ENCODE measurements around the gene GPRC5C. TPM values are rescaled to one million over a fixed set of nuclear protein-coding genes. Genes with fewer than 3 reads are reported as not detected.

The GPRC5C gene
- total RNA-seq, 1 donor from 2014 or later, result 70.4 TPM

- no peak for TF ChIP-seq CTCF (IDR thresholded peaks at IDR 0.05; ENCODE audit: insufficient read depth, low read depth, low read length)
- no peak for TF ChIP-seq EZH2 (IDR thresholded peaks at IDR 0.05; ENCODE audit: insufficient read depth, low read length)
Measured at GRCh38 chr17:74481621-74482020, 49.7 kb downstream of the GPRC5C start.

DNA sequence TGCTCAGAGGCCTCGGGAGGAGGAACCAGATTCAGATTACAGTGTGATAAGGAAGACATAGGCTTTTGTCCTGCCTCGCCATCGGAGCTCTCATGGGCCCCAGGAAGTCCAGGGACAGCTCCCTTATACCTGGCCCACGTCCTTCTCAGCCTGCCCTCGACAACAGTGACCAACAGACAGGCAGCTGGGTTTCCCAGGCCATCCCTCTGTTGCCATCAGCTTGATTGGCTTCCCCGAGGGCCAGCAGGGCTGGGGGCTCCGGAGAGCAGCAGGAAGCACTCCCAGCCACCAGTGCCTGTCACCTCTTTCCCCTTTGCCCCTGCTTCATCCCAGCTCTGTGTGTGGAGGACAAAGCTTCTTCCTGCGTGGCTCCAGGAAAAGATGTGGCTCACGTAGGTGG is 52.2 kb downstream of the GPRC5C start:
- DNase-seq (ENCODE audit: low read depth), result no peak
- Mint-ChIP-seq H3K36me3 (ENCODE audit: low read depth, unreplicated experiment) (no peaks in the 10 kb centered on the region), H3K4me3 (ENCODE audit: unreplicated experiment) (no peak overlapping the region), H3K9me3 (ENCODE audit: unreplicated experiment) (peaks cover 2% of the 10 kb centered on the region), H3K4me1 (ENCODE audit: low read depth, unreplicated experiment) (no peaks in the 10 kb centered on the region), H3K27me3 (ENCODE audit: low read depth, unreplicated experiment) (peaks cover 62% of the 10 kb centered on the region), H3K27ac (ENCODE audit: unreplicated experiment) (no peak overlapping the region)
- Histone ChIP-seq H4K20me1 (ENCODE audit: insufficient read depth, low read length) (no peaks in the 10 kb centered on the region), H3K4me1 (ENCODE audit: insufficient read depth, low read length) (no peaks in the 10 kb centered on the region), H3K9ac (ENCODE audit: low read length) (no peak overlapping the region), H2AFZ (ENCODE audit: low read depth, low read length) (no peak overlapping the region), H3K27ac (ENCODE audit: low read depth, low read length) (no peak overlapping the region), H3K9me3 (ENCODE audit: insufficient read depth, low read depth, low read length) (no peaks in the 10 kb centered on the region), H3K36me3 (ENCODE audit: insufficient read depth, low read length) (no peaks in the 10 kb centered on the region), H3K79me2 (ENCODE audit: insufficient read depth, low read length) (no peaks in the 10 kb centered on the region), H3K4me2 (ENCODE audit: low read length) (no peak overlapping the region), H3K4me3 (ENCODE audit: insufficient read depth, low read depth, low read length) (no peak overlapping the region), H3K27me3 (ENCODE audit: insufficient read depth, low read length) (peaks cover 3% of the 10 kb centered on the region)
- TF ChIP-seq EZH2 (IDR thresholded peaks at IDR 0.05; ENCODE audit: insufficient read depth, low read length), result no peak
- no peak for TF ChIP-seq CTCF (IDR thresholded peaks at IDR 0.05; ENCODE audit: insufficient read depth, low read depth, low read length)
- FAIRE-seq, result no peak

More at GRCh38 chr17:74481621-74482020, 49.7 kb downstream of the GPRC5C start:
- H3K79me2 ChIP-seq (ENCODE audit: insufficient read depth, low read length), result no peaks in the 10 kb centered on the region
- no peaks in the 10 kb centered on the region for H4K20me1 ChIP-seq (ENCODE audit: insufficient read depth, low read length)
- peaks cover 69% of the 10 kb centered on the region for H3K27me3 Mint-ChIP-seq (ENCODE audit: low read depth, unreplicated experiment)
- no peak overlapping the region for H3K4me3 Mint-ChIP-seq (ENCODE audit: unreplicated experiment)
- H3K36me3 ChIP-seq (ENCODE audit: insufficient read depth, low read length), result no peaks in the 10 kb centered on the region
- no peak for FAIRE-seq
- H3K4me3 ChIP-seq (ENCODE audit: insufficient read depth, low read depth, low read length), result no peak overlapping the region
- no peak overlapping the region for H2AFZ ChIP-seq (ENCODE audit: low read depth, low read length)
- no peak overlapping the region for H3K4me2 ChIP-seq (ENCODE audit: low read length)
- H3K27ac Mint-ChIP-seq (ENCODE audit: unreplicated experiment), result no peak overlapping the region
- no peak overlapping the region for H3K9ac ChIP-seq (ENCODE audit: low read length)
- no peak overlapping the region for H3K27ac ChIP-seq (ENCODE audit: low read depth, low read length)
- DNase-seq (ENCODE audit: low read depth), result no peak
- H3K4me1 Mint-ChIP-seq (ENCODE audit: low read depth, unreplicated experiment), result no peaks in the 10 kb centered on the region
- H3K27me3 ChIP-seq (ENCODE audit: insufficient read depth, low read length), result peaks cover 5% of the 10 kb centered on the region
- H3K9me3 ChIP-seq (ENCODE audit: insufficient read depth, low read depth, low read length), result no peaks in the 10 kb centered on the region
- H3K9me3 Mint-ChIP-seq (ENCODE audit: unreplicated experiment), result peaks cover 1% of the 10 kb centered on the region
- no peaks in the 10 kb centered on the region for H3K36me3 Mint-ChIP-seq (ENCODE audit: low read depth, unreplicated experiment)
- no peaks in the 10 kb centered on the region for H3K4me1 ChIP-seq (ENCODE audit: insufficient read depth, low read length)

- no peak for DNase-seq (ENCODE audit: low read depth)
- H4K20me1 ChIP-seq (ENCODE audit: insufficient read depth, low read length), result no peaks in the 10 kb centered on the region
- Mint-ChIP-seq H3K4me3 (ENCODE audit: unreplicated experiment) (no peak overlapping the region), H3K36me3 (ENCODE audit: low read depth, unreplicated experiment) (no peaks in the 10 kb centered on the region), H3K27me3 (ENCODE audit: low read depth, unreplicated experiment) (peaks cover 63% of the 10 kb centered on the region), H3K9me3 (ENCODE audit: unreplicated experiment) (peaks cover 2% of the 10 kb centered on the region), H3K27ac (ENCODE audit: unreplicated experiment) (no peak overlapping the region), H3K4me1 (ENCODE audit: low read depth, unreplicated experiment) (no peaks in the 10 kb centered on the region)
- H3K27me3 ChIP-seq (ENCODE audit: insufficient read depth, low read length), result peaks cover 3% of the 10 kb centered on the region
- no peaks in the 10 kb centered on the region for H3K9me3 ChIP-seq (ENCODE audit: insufficient read depth, low read depth, low read length)
- H3K27ac ChIP-seq (ENCODE audit: low read depth, low read length), result no peak overlapping the region
- H2AFZ ChIP-seq (ENCODE audit: low read depth, low read length), result no peak overlapping the region
- H3K4me1 ChIP-seq (ENCODE audit: insufficient read depth, low read length), result no peaks in the 10 kb centered on the region
- no peak overlapping the region for H3K9ac ChIP-seq (ENCODE audit: low read length)
- H3K79me2 ChIP-seq (ENCODE audit: insufficient read depth, low read length), result no peaks in the 10 kb centered on the region
- TF ChIP-seq EZH2 (IDR thresholded peaks at IDR 0.05; ENCODE audit: insufficient read depth, low read length), result no peak
- TF ChIP-seq CTCF (IDR thresholded peaks at IDR 0.05; ENCODE audit: insufficient read depth, low read depth, low read length), result no peak
- FAIRE-seq, result no peak
- H3K4me3 ChIP-seq (ENCODE audit: insufficient read depth, low read depth, low read length), result no peak overlapping the region
- H3K36me3 ChIP-seq (ENCODE audit: insufficient read depth, low read length), result no peaks in the 10 kb centered on the region
- H3K4me2 ChIP-seq (ENCODE audit: low read length), result no peak overlapping the region
Measured at GRCh38 chr17:74485022-74485743, 53.3 kb downstream of the GPRC5C start.
